Hematopoietic multipotent progenitor cell treated with erythropoietin and hydrocortisone succinate and interleukin-3 and kit ligand, for 15 days (in vitro differentiated cells): ENCODE measurements around the gene PARD3.
"Not testable (repeated sequence)": the region's sequence is repeated elsewhere in the genome, so short reads cannot be mapped to it uniquely, and the experiment has no call there.

ENCODE experiments used
- DNase-seq: peaks from one replicate; pipeline ENCODE4 v3.0.0-alpha.2; 2015; ENCODE audit warnings: low spot score

Gene PARD3

GRCh38 chr10:34797155-34797554, 17.9 kb downstream of the PARD3 start:
- DNase-seq = no peak

- DNase-seq = no peak
Observed at GRCh38 chr10:34796133-34796532, 19.0 kb downstream of the PARD3 start.

DNA sequence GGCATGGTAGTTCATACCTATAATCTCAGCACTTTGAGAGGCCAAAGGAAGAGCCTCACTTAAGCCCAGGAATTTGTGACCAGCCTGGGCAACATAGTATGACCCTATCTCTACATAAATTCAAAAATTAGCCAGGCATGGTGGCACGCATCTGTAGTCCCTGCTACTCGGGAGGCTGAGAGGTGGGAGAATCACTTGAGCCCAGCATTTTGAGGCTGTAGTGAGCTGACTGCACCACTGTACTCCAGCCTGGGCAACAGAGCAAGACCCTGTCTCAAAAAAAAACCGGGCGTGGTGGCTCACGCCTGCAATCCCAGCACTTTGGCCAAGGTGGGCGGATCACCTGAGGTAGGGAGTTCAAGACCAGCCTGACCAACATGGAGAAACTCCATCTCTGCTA, 19.8 kb downstream of the PARD3 start:
- no peak for DNase-seq

GRCh38 chr10:34794835-34795234, 20.3 kb downstream of the PARD3 start:
- DNase-seq = no peak

DNA sequence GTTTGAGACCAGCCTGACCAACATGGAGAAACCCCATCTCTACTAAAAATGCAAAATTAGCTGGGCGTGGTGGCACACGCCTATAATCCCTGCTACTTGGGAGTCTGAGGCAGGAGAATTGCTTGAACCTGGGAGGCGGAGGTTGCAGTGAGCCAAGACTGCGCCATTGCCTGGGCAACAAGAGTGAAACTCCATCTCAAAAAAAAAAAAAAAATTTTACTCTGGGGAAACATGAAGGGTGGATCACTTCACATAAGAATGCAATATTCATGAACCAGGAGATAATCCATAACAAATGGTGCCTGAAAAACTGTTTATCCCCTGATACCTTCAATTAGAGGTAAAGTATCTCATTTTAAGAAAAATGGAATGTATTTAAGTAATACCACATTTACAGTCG, 21.5 kb downstream of the PARD3 start:
- DNase-seq = not testable (repeated sequence)

DNA sequence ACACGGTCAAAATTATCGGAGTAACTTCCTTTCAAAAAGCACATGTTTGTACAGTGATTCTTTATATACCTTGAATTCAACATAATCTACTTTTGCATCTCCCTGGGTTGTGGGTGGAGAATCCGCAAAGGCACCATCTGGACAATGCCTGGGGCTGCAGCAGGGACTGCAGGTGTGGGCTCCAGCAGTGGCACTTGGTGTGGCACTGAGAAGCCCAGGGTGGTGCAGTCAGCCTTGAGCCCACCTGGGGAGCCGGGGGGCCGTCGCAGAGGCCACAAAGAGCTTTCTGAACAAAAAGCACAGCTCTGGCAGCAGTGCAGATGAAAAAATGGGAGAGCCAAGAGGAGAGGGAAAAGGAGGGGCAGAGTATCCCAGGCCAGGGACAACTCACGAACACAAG, 22.2 kb downstream of the PARD3 start:
- DNase-seq = no peak

DNA sequence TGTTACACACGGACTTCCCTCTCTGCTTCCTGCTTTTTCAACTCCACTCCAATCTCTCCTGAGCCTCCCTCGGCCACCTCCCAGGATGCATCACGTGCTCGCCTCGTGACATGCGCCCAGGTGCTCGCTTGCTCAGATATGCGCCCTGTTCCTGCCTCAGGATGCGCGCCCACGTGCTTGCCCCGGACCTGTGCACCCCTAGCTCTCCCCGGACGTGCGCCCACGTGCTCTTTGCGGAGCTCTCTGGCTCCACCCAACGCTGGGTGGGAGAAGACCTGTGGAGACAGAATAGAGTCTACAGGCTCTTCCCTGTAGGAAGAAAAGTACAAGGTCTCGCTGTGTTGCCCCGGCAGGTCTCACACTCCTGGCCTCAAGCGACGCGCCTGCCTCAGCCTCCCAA, 23.1 kb downstream of the PARD3 start:
- DNase-seq = no peak

DNA sequence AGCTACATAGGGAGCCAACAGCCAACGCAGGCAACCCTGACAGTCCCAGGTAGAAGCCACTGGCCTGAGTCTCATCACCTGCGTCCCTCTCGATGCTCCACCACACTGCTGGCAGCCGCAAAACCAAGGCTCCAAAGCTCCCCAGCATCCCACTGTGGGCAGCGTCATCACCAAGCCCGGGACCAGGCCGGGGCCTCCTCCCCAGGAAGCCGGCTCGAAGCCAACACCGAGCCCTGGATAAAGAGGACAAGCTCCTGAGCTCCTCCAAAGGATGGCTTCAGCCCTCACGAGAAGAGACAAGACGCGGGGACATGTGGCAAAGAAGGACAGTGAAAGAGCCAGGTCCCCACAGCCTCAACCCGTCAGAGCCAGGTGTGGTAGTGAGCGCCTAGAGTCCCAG, 23.9 kb downstream of the PARD3 start:
- DNase-seq = no peak

DNA sequence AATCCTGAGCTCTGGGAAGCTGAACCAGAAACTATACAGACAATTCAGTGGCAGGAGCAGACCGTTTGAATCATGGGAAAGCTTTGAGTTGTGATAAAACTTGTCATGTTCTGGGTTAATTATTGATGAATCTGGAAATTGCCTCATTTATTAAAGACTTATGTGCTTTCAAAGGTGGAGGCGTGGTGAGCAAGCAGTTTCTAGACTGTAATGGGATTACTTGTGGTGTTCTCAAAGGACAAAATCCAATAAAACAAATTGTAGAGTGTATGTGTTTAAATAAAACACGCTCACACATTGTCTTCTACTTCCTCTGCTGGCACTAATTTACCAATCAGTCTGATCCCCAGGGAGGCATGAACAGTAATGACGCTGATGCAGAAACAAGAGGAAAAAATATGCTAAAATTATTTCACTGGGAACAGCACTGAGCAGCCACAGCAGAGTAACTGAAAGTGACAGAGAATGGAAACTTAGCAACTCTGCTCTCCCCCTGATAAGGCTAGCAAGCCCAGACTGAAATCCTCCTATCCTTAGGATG, 25.1 kb downstream of the PARD3 start:
- DNase-seq = no peak

DNA sequence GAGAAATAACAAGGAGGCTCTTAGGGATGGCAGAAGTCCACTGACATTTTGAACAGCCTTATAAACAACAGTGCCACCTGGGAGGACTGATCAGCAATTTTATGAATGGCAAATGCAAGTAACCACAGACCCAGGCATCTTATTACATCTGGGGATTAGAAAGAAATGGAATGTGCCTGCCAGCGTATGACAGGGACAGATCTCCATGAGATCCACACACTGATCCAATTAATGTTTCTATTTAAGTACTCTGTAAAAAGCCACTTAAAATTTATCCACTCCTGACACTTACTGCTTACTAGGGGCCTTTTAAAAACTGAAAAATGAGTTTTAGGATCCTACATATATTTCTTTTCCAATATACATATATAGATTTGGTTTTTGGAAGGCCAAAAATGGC, 28.6 kb downstream of the PARD3 start:
- no peak for DNase-seq

- DNase-seq = no peak
Observed at GRCh38 chr10:34781711-34782110, 33.4 kb downstream of the PARD3 start.

DNA sequence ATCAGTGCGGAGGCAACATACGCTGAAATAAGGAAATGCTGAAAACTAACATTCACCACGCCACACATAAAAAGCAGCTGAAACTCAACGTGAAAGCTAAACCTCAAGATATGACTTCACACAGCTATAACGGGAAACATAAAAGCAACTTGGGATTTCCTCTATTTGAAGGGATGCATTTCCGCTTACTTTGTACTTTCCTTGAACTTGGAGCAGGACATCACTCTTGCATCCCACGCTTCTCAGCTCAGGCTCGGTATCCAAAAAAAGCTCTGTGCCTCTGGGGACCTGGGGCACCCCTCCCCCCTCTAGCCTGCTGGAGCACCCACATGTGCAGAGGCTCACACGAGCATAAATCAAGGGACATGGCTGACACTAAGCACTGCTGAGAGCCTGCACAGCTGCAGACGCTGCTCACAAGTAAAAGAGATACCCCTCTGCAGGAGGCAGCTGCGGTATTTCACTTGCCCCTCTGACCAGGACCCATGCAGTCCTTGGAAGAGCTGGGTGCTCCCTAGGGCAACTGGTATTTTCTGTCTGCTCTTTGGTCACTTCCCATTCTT, 34.2 kb downstream of the PARD3 start:
- no peak for DNase-seq

DNA sequence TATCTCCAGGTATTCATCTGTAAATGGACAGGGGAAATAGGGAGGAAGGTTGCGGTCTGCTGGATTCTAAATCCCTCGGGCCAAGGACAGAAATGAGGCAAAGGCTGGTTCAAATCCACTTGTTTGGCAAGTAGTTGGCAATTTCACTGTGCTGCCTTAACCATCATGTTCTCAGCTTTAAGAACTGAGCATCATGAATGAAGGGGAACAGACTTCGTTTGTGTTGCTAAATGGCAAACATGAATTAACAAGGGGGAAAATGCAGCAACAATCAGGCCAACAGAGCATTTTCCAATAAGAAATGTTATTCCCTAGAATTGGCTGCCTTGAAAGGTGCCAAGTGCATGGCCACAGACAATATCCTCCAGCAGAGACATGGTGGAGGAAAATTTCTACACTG, 36.9 kb downstream of the PARD3 start:
- no peak for DNase-seq

GRCh38 chr10:34776090-34776690, 38.9 kb downstream of the PARD3 start:
- no peak for DNase-seq

DNA sequence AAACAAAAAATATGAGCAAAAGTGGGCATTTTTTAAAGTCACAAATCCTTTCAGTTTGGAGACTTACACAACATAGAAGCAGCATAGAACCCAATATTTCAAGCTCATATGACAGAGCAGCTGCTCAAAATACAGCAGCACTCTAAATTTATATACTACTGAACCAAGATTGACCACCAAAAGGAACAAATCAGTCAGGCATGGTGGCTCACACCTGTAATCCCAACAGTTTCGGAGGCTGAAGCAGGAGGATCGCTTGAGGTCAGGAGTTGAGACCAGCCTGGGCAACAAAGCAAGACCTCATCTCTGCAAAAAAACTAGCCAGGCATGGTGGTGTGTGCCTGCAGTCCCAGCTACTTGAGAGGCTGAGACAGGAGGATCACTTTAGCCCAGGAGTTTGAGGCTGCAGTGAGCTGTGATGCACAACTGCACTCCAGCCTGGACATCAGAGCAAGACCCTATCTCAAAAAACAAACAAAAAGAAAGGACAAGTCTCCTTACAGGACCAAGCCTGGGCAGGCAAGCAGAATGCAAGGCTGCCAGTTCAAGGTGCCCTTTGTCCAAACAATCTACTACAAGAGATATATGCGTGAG, 40.0 kb downstream of the PARD3 start:
- no peak for DNase-seq

- no peak for DNase-seq
Observed at GRCh38 chr10:34773636-34774630, 41.2 kb downstream of the PARD3 start.

GRCh38 chr10:34771525-34771924, 43.6 kb downstream of the PARD3 start:
- DNase-seq = no peak

DNA sequence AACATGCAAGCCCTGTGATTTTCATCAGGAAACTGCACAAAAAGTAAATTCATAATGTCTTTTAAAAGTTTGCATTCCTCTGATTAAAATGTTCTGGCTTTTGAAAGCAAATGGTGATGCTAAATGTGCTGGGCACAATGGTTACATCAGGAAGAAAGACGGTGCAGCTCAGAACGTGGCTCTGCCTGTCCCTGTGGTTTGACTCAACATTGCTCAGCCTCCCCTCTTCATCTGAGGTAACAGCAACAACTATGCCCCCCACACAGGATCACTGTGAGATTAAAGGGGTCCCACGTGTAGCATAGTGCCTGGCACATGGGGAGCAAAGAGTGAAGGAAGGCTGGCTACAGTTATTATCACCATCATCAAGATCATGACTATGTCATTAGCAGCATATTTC, 44.0 kb downstream of the PARD3 start:
- DNase-seq = no peak

DNA sequence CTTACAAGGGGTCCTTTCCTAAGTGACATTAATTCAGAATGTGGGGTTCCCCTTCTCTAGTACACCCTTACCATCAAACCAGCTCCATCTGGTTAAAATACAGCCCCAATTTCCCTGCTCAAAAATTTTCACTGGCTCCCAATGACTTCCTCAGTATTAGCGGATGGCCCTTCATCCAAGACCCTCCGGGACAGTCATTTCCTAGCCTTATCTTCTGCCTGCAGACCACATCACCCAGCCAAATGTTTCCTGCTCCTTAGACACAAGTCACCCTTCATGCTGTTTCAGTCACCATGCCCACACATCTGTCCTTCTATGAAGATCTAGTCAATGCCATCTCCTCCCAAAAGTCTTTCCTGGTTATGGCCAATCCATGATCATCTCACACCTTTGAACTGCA, 45.2 kb downstream of the PARD3 start:
- DNase-seq = no peak

- no peak for DNase-seq
Observed at GRCh38 chr10:34768972-34769330, 46.1 kb downstream of the PARD3 start.

- no peak for DNase-seq
Observed at GRCh38 chr10:34768261-34768971, 46.7 kb downstream of the PARD3 start.
